ENCODE data around the gene SLAMF1.

The SLAMF1 gene

DNA sequence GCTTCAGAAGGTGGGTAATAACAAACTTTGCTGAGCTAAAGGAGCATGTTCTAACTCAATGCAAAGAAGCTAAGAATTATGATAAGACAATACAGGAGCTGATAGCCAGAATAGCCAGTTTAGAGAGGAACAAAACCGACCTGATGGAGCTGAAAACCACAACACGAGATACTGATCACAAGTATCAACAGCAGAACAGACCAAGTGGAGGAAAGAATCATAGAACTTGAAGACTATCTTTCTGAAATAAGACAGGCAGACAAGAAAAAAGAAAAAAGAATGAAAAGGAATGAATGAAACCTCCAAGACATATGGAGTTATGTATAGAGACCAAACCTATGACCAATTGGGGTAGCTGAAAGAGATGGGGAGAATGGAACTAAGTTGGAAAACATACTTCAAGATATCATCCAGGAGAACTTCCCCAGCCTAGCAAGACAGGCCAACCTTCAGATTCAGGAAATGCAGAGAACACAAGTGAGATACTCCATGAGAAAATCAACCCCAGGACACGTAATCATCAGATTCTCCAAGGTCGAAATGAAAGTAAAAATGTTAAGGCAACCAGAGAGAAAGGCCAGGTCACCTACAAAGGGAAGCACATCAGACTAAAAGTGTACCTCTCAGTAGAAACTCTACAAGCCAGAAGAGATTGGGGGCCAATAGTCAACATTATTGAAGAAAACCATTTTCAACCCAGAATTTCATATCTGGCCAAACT is 88.0 kb downstream of the SLAMF1 start:
- DNase-seq: no peak
